Measurements from ENCODE around the gene OLIG1. TPM values are rescaled to one million over a fixed set of nuclear protein-coding genes. Genes with fewer than 3 reads are reported as not detected.

OLIG1 gene
- total and polyA plus RNA-seq, 10 of the 15 experiments (the other 5 are each of a cell fraction or from before 2014, with no cell fraction given): not detected

GRCh38 chr21:33061233-33061632 lies 8.7 kb upstream of the OLIG1 start:
- intact Hi-C loops (cut with micrococcal nuclease; ENCODE audit: unreplicated experiment): no loop called here
- RAD21 ChIA-PET (ENCODE audit: unreplicated experiment): no interaction called here
- FAIRE-seq: no peak
- CTCF ChIA-PET: no interaction called here
- WGBS (ENCODE audit: insufficient coverage, insufficient replicate concordance, low lambda C conversion rate, missing lambda C conversion rate): 65% methylated on average over 4 of the region's 4 CpGs
- H3K36me3 ChIP-seq (ENCODE audit: control insufficient read depth in 2 of 2, insufficient read depth in 2 of 2, low read length in 1 of 2): no peaks in the 10 kb centered on the region
- POLR2A ChIA-PET: no interaction called here
- no peaks in the 10 kb centered on the region; a peak in 1 of 4 replicates for H3K27me3 ChIP-seq (replicated peaks in 1 of 2; ENCODE audit: control insufficient read depth in 2 of 2, insufficient read depth in 2 of 2, low read length in 1 of 2)
- no peak overlapping the region for H3K27ac ChIP-seq (ENCODE audit: control insufficient read depth, insufficient read depth)
- no peaks in the 10 kb centered on the region for H3K4me1 ChIP-seq (ENCODE audit: control insufficient read depth, insufficient read depth, low read length)
- H3K9me3 ChIP-seq (replicated peaks; ENCODE audit: control insufficient read depth, insufficient read depth, low read length): no peaks in the 10 kb centered on the region
- no TSS peak for BruUV-seq (replicated peaks)
- no peak overlapping the region for H2AFZ ChIP-seq (ENCODE audit: control insufficient read depth, low read depth, low read length)
- no peak overlapping the region for H3K9ac ChIP-seq (ENCODE audit: control insufficient read depth, insufficient read depth, low read length)
- in situ Hi-C loops (cut with MboI): no loop called here
- no peak overlapping the region for H3K4me2 ChIP-seq (ENCODE audit: control insufficient read depth, insufficient read depth)
- H3K79me2 ChIP-seq (ENCODE audit: control insufficient read depth, insufficient read depth, low read length): no peaks in the 10 kb centered on the region
- no peak overlapping the region for H3K4me3 ChIP-seq
- SMC1A ChIA-PET (ENCODE audit: uncharacterized antibody, unreplicated experiment): interaction anchor here (1.5 kb wide), 1 partner anchor 18 kb away, joined by 4 read pairs; no protein-coding TSS in a partner anchor
- no peaks in the 10 kb centered on the region for H4K20me1 ChIP-seq (ENCODE audit: control insufficient read depth, insufficient read depth)
- no peak for DNase-seq (ENCODE audit: low read depth, low spot score)
- no peak for ATAC-seq
- TF ChIP-seq MLLT1 (IDR thresholded peaks at IDR 0.05): no peak
- no peak for TF ChIP-seq TAF1 (IDR thresholded peaks at IDR 0.05; ENCODE audit: borderline replicate concordance, low read depth, low read length)
- TF ChIP-seq, protein P1, sequence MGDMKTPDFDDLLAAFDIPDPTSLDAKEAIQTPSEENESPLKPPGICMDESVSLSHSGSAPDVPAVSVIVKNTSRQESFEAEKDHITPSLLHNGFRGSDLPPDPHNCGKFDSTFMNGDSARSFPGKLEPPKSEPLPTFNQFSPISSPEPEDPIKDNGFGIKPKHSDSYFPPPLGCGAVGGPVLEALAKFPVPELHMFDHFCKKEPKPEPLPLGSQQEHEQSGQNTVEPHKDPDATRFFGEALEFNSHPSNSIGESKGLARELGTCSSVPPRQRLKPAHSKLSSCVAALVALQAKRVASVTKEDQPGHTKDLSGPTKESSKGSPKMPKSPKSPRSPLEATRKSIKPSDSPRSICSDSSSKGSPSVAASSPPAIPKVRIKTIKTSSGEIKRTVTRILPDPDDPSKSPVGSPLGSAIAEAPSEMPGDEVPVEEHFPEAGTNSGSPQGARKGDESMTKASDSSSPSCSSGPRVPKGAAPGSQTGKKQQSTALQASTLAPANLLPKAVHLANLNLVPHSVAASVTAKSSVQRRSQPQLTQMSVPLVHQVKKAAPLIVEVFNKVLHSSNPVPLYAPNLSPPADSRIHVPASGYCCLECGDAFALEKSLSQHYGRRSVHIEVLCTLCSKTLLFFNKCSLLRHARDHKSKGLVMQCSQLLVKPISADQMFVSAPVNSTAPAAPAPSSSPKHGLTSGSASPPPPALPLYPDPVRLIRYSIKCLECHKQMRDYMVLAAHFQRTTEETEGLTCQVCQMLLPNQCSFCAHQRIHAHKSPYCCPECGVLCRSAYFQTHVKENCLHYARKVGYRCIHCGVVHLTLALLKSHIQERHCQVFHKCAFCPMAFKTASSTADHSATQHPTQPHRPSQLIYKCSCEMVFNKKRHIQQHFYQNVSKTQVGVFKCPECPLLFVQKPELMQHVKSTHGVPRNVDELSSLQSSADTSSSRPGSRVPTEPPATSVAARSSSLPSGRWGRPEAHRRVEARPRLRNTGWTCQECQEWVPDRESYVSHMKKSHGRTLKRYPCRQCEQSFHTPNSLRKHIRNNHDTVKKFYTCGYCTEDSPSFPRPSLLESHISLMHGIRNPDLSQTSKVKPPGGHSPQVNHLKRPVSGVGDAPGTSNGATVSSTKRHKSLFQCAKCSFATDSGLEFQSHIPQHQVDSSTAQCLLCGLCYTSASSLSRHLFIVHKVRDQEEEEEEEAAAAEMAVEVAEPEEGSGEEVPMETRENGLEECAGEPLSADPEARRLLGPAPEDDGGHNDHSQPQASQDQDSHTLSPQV (IDR thresholded peaks at IDR 0.05): no peak
- no peak for TF ChIP-seq CREB1 (IDR thresholded peaks at IDR 0.05; ENCODE audit: low read depth)
- TF ChIP-seq, protein P2, sequence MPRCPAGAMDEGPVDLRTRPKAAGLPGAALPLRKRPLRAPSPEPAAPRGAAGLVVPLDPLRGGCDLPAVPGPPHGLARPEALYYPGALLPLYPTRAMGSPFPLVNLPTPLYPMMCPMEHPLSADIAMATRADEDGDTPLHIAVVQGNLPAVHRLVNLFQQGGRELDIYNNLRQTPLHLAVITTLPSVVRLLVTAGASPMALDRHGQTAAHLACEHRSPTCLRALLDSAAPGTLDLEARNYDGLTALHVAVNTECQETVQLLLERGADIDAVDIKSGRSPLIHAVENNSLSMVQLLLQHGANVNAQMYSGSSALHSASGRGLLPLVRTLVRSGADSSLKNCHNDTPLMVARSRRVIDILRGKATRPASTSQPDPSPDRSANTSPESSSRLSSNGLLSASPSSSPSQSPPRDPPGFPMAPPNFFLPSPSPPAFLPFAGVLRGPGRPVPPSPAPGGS (IDR thresholded peaks at IDR 0.05; ENCODE audit: borderline replicate concordance, insufficient read depth, low read depth, low read length, poor library complexity, severe bottlenecking): no peak
- no peak for TF ChIP-seq RAD51 (IDR thresholded peaks at IDR 0.05)
- TF ChIP-seq, protein P3, sequence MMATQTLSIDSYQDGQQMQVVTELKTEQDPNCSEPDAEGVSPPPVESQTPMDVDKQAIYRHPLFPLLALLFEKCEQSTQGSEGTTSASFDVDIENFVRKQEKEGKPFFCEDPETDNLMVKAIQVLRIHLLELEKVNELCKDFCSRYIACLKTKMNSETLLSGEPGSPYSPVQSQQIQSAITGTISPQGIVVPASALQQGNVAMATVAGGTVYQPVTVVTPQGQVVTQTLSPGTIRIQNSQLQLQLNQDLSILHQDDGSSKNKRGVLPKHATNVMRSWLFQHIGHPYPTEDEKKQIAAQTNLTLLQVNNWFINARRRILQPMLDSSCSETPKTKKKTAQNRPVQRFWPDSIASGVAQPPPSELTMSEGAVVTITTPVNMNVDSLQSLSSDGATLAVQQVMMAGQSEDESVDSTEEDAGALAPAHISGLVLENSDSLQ (IDR thresholded peaks at IDR 0.05): no peak
- no peak for TF ChIP-seq HDGF (IDR thresholded peaks at IDR 0.05)
- TF ChIP-seq, protein P4, sequence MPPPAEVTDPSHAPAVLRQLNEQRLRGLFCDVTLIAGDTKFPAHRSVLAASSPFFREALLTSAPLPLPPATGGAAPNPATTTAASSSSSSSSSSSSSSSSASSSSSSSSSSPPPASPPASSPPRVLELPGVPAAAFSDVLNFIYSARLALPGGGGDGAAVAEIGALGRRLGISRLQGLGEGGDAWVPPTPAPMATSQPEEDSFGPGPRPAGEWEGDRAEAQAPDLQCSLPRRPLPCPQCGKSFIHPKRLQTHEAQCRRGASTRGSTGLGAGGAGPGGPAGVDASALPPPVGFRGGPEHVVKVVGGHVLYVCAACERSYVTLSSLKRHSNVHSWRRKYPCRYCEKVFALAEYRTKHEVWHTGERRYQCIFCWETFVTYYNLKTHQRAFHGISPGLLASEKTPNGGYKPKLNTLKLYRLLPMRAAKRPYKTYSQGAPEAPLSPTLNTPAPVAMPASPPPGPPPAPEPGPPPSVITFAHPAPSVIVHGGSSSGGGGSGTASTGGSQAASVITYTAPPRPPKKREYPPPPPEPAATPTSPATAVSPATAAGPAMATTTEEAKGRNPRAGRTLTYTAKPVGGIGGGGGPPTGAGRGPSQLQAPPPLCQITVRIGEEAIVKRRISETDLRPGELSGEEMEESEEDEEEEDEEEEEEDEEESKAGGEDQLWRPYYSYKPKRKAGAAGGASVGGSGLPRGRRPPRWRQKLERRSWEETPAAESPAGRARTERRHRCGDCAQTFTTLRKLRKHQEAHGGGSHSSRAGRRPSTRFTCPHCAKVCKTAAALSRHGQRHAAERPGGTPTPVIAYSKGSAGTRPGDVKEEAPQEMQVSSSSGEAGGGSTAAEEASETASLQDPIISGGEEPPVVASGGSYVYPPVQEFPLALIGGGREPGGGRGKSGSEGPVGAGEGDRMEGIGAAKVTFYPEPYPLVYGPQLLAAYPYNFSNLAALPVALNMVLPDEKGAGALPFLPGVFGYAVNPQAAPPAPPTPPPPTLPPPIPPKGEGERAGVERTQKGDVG (CRISPR knock-in tag; IDR thresholded peaks at IDR 0.05): no peak
- no peak for TF ChIP-seq EGR1 (IDR thresholded peaks at IDR 0.05; ENCODE audit: borderline replicate concordance in 1 of 2, low read depth in 2 of 2, low read length in 2 of 2)
- no peak for TF ChIP-seq RBBP5 (conservative IDR thresholded peaks at IDR 0.05)
- no peak for TF ChIP-seq PAX8 (IDR thresholded peaks at IDR 0.05)
- no peak for TF ChIP-seq ATF7 (IDR thresholded peaks at IDR 0.05; ENCODE audit: low read depth)
- no peak for TF ChIP-seq RAD21 (IDR thresholded peaks at IDR 0.05; ENCODE audit: insufficient read depth, low read depth, low read length)
